Measurements from ENCODE around the gene CPT1C. TPM values are rescaled to one million over a fixed set of nuclear protein-coding genes. Genes with fewer than 3 reads are reported as not detected.

CPT1C gene
- total RNA-seq, result 1 to 10 TPM in 1 of 2 donors, under 1 TPM in 1; 0.31 to 1.0 TPM
- 0.58 to 0.90 reads per million in 2 donors for total RNA-seq

DNA sequence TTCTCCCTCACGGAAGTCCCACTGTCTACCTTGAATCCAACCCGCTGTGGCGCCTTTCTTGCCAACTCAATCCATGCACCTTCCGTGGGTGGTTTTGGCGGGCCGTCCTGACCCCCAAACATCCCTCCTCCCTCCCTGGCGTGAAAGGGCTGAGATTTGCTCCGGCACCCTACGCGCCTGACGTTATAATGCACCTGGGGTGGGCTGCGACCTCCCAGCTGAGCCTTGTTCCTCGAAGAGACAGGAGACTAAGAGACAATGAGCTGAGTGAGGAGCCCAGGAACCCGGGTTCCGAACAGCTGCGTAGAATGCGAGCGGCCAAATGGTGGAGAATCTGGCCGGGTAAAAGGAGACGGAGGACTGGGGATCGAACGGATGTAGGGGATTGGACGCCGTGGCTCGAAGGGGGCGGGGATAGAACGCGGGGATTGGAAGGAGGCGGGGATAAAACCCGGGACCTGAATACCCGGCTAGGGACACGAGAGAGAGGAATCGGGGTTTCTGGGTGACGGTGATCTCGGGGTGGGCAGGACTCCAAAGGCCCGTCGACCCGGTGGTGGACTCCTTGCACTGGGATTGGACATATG is at the start of gene CPT1C:
Gene CPT1C, plus strand, starts transcription at position 461 of the 587 bp plus-strand sequence. CDS start 1,137 bp downstream, outside the sequence.
- DNase-seq (peak in 1 of 3 donors; percentile 51), ATAC-seq (peak; percentile 66)
- H3K27me3 Mint-ChIP-seq, result peaks cover 13% of the 10 kb centered on the region
- H3K4me1 Mint-ChIP-seq, result peaks cover 27% of the 10 kb centered on the region
- H3K36me3 Mint-ChIP-seq (ENCODE audit: low read depth), result peaks cover 4% of the 10 kb centered on the region
- peak within 1 kb of the TSS; percentile 96 for H3K4me3 Mint-ChIP-seq
- peak within 1 kb of the TSS; percentile 93 for H3K27ac Mint-ChIP-seq
- H3K9me3 ChIP-seq (ENCODE audit: control insufficient read depth, low read length, poor library complexity, severe bottlenecking), result no peaks in the 10 kb centered on the region

DNA sequence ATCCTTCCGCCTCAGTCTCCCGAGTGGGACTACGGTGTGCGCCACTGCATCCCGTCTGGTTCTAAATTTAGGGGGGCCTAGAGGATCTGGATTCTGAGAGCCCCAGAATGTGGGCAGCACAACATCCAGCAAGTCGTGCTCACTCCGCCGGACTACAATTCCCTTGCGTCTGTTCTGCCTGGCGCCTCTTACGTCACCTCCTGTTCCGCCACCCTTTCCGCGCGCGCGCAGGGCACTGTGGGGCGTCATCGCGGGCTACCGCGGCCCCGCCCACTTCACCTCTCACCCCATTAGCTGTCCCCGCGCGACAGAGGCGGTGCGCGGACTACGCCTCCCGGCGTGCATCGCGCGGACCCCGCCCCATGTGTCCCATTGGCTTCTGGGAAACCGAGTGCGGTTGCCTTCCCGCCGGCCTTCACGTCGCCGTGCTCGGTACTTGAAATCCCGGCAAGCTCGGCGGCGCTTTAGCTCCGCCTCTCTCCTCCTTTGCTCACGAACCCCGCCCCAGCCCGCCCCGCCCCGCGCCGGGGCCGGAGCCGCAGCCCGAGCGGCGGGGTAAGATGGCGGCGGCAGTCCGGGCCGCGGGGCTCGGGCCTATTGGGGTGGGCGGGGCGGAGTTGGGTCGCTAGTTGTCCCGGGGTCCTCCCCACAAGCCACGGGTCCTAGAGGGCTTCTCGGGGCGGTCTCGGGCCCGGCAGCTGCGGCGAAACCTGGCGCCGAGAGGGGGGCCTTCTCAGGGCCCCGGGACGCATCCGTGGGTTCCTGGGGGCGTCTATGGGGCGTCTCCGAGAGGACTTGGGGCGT is 49.0 kb upstream of the CPT1C start, which contains the start of gene SCAF1:
Gene SCAF1, plus strand, starts transcription at position 522 of the 804 bp plus-strand sequence. CDS start 2,818 bp downstream, outside the sequence.
- Mint-ChIP-seq H3K27me3 (no peaks in the 10 kb centered on the region), H3K4me1 (peaks cover 50% of the 10 kb centered on the region), H3K36me3 (ENCODE audit: low read depth) (peaks cover 4% of the 10 kb centered on the region), H3K4me3 (peak within 1 kb of the TSS; percentile 95), H3K27ac (peak within 1 kb of the TSS; percentile 98)
- H3K9me3 ChIP-seq (ENCODE audit: control insufficient read depth, low read length, poor library complexity, severe bottlenecking), result no peaks in the 10 kb centered on the region
- ATAC-seq (peak; percentile 75), DNase-seq (peak; percentile 98 to 100 (median 99))

DNA sequence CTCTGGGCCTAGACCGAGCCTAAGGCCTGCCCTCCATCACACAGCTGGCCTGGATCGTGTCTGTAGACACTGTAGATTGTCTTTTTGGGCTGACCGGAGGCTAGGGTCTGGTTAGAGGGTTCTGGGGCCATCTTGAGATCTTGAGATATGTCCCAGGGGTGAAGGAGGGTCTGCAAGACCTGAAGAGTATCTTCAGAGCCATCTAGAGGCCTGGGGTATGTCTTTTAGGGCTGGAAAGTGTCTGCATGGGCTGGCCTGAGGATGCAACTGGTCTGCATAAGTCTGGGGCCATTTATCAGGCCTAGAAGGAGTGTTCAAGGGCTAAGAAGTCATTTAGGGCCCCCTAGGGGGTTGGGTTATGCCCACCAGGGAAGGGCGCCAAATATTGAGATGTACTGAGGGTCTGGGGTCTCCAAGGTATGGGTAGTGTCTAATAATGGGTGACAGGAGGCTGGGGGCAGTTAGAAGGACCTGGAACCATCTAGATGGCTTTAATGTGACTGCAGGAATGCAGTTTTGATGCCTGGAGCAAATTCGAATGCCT is 48.4 kb upstream of the CPT1C start:
- ATAC-seq (no peak), DNase-seq (no peak)
- Mint-ChIP-seq H3K27ac (peak overlapping the region; percentile 98), H3K4me1 (peaks cover 47% of the 10 kb centered on the region), H3K4me3 (peak overlapping the region; percentile 95), H3K27me3 (no peaks in the 10 kb centered on the region), H3K36me3 (ENCODE audit: low read depth) (peaks cover 4% of the 10 kb centered on the region)
- no peaks in the 10 kb centered on the region for H3K9me3 ChIP-seq (ENCODE audit: control insufficient read depth, low read length, poor library complexity, severe bottlenecking)

DNA sequence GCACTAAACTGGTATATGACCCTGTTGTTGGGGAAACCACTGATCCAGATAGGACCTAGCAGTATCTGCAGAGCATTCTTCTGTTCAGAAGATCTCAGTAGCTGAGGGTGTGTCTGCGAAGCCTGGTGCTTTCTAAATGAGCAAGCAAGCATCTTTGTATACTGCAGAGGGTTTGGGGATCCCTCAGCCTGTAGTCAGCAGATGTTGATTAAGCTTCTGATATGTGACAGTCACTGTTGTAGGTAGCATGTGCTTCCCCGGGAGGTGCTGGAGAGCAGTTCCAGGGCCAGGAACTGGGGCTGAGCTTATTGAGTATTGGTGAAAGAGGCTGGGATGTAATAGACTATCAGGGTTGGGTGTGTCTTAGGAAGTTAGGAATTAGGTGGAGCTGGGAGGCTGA is 47.5 kb upstream of the CPT1C start:
- Mint-ChIP-seq H3K27ac (peak overlapping the region; percentile 98), H3K4me3 (peak overlapping the region; percentile 95), H3K4me1 (peaks cover 41% of the 10 kb centered on the region), H3K27me3 (no peaks in the 10 kb centered on the region), H3K36me3 (ENCODE audit: low read depth) (peaks cover 4% of the 10 kb centered on the region)
- ATAC-seq, result no peak
- DNase-seq, result no peak
- H3K9me3 ChIP-seq (ENCODE audit: control insufficient read depth, low read length, poor library complexity, severe bottlenecking), result no peaks in the 10 kb centered on the region

DNA sequence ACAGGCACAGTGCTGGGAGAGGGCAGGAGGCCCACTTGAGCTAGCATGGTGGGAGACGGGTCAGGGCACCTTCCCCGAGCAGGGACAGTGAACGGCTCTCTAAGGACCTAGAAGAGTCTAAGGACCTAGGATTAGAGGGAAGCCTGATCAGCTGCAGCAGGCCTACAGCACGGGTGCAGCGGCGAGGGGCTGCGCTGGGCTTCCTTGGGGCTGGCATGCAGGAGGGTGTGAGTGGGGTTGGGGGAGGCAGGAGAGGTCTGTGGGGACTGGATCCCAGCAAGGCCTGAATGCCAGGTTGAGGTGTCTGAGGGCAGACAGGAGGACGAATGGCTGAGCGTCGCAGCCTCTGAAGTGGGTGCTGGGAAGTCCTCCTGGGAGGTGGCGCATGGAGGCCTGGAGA is 45.3 kb upstream of the CPT1C start:
- H3K27ac Mint-ChIP-seq, result no peak overlapping the region
- ATAC-seq (no peak), DNase-seq (no peak)
- H3K4me3 Mint-ChIP-seq, result no peak overlapping the region
- peaks cover 4% of the 10 kb centered on the region for H3K36me3 Mint-ChIP-seq (ENCODE audit: low read depth)
- H3K9me3 ChIP-seq (ENCODE audit: control insufficient read depth, low read length, poor library complexity, severe bottlenecking), result no peaks in the 10 kb centered on the region
- no peaks in the 10 kb centered on the region for H3K27me3 Mint-ChIP-seq
- peaks cover 25% of the 10 kb centered on the region for H3K4me1 Mint-ChIP-seq

DNA sequence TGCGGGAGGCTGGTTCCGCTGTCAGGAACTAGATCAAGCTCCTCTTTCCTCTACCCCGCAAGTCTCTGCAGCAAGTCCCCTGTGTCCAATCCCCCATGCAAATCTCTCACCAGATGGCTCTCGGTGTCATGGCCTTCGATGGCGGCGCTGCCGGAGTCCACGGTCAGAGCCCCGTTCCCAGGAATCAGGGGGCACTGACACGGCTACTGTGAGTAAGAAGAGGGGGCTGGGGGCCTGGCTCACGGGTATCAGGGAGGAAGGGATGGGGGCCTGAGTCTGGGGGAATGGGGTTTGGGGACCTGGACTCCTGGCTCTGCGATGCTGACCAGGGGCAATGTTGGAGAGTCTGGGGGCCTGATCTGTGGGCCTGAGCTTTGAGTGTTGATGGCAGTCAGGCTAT is 44.9 kb upstream of the CPT1C start:
- no peaks in the 10 kb centered on the region for H3K27me3 Mint-ChIP-seq
- H3K36me3 Mint-ChIP-seq (ENCODE audit: low read depth), result peaks cover 4% of the 10 kb centered on the region
- H3K4me3 Mint-ChIP-seq, result no peak overlapping the region
- H3K9me3 ChIP-seq (ENCODE audit: control insufficient read depth, low read length, poor library complexity, severe bottlenecking), result no peaks in the 10 kb centered on the region
- no peak for DNase-seq
- ATAC-seq, result no peak
- peaks cover 21% of the 10 kb centered on the region for H3K4me1 Mint-ChIP-seq
- no peak overlapping the region for H3K27ac Mint-ChIP-seq

DNA sequence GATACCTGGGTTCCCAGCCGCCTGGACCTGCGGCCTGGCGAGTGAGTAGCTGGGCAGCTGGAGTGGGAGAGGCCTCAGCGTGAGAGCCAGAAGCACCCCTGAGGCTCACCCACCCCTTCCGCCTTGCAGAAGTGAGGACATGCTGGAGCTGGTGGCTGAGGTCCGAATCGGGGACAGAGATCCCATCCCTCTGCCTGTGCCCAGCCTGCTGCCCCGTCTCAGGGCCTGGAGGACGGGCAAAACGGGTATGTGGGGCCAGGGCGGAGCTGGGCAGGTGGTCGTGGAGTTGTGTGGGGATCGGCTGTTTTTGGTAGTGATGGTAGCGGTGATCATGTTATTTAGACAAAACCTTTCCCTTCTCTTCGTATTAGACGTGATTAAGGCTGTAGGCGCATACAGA is 44.3 kb upstream of the CPT1C start:
- no peaks in the 10 kb centered on the region for H3K9me3 ChIP-seq (ENCODE audit: control insufficient read depth, low read length, poor library complexity, severe bottlenecking)
- Mint-ChIP-seq H3K4me3 (no peak overlapping the region), H3K27ac (no peak overlapping the region), H3K4me1 (peaks cover 19% of the 10 kb centered on the region), H3K36me3 (ENCODE audit: low read depth) (peaks cover 4% of the 10 kb centered on the region), H3K27me3 (no peaks in the 10 kb centered on the region)
- DNase-seq (no peak), ATAC-seq (no peak)

DNA sequence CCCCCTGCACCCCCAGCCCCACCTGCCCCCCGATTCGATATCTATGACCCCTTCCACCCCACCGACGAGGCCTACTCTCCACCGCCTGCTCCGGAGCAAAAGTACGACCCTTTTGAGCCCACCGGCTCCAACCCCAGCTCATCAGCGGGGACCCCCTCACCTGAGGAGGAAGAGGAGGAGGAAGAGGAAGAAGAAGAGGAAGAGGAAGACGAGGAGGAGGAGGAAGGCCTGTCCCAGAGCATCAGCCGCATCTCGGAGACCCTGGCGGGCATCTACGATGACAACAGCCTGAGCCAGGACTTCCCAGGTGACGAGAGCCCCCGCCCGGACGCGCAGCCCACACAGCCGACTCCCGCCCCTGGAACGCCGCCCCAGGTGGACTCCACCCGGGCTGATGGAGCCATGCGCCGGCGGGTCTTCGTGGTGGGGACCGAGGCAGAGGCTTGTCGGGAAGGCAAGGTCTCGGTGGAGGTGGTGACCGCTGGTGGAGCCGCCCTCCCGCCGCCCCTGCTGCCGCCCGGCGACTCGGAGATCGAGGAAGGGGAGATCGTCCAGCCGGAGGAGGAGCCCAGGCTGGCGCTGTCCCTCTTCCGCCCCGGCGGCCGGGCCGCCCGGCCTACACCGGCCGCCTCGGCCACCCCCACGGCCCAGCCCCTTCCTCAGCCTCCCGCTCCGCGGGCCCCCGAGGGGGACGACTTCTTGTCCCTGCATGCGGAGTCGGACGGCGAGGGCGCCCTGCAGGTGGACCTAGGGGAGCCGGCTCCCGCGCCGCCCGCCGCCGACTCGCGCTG is 39.7 kb upstream of the CPT1C start:
- Mint-ChIP-seq H3K27me3 (no peaks in the 10 kb centered on the region), H3K4me1 (peaks cover 3% of the 10 kb centered on the region), H3K4me3 (no peak overlapping the region), H3K36me3 (ENCODE audit: low read depth) (no peaks in the 10 kb centered on the region), H3K27ac (no peak overlapping the region)
- no peaks in the 10 kb centered on the region for H3K9me3 ChIP-seq (ENCODE audit: control insufficient read depth, low read length, poor library complexity, severe bottlenecking)
- ATAC-seq, result no peak
- no peak for DNase-seq

DNA sequence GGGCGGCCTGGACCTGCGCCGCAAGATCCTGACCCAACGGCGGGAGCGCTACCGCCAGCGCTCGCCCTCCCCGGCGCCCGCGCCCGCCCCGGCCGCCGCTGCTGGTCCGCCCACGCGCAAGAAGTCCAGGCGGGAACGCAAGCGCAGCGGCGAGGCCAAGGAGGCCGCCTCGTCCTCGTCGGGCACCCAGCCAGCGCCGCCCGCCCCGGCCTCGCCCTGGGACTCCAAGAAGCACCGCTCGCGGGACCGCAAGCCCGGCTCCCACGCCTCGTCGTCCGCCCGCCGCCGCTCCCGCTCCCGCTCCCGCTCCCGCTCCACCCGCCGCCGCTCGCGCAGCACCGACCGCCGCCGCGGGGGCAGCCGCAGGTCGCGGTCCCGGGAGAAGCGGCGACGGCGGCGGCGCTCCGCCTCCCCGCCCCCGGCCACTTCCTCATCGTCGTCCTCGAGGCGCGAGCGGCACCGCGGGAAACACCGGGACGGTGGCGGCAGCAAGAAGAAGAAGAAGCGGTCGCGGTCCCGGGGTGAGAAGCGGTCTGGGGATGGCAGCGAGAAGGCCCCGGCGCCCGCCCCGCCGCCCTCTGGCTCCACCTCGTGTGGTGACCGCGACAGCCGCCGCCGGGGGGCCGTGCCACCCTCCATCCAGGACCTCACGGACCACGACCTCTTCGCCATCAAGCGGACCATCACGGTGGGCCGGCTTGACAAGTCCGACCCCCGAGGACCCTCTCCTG is 38.9 kb upstream of the CPT1C start:
- no peaks in the 10 kb centered on the region for H3K9me3 ChIP-seq (ENCODE audit: control insufficient read depth, low read length, poor library complexity, severe bottlenecking)
- Mint-ChIP-seq H3K27me3 (no peaks in the 10 kb centered on the region), H3K4me3 (no peak overlapping the region), H3K4me1 (peaks cover 7% of the 10 kb centered on the region), H3K36me3 (ENCODE audit: low read depth) (no peaks in the 10 kb centered on the region), H3K27ac (no peak overlapping the region)
- ATAC-seq, result no peak
- no peak for DNase-seq

DNA sequence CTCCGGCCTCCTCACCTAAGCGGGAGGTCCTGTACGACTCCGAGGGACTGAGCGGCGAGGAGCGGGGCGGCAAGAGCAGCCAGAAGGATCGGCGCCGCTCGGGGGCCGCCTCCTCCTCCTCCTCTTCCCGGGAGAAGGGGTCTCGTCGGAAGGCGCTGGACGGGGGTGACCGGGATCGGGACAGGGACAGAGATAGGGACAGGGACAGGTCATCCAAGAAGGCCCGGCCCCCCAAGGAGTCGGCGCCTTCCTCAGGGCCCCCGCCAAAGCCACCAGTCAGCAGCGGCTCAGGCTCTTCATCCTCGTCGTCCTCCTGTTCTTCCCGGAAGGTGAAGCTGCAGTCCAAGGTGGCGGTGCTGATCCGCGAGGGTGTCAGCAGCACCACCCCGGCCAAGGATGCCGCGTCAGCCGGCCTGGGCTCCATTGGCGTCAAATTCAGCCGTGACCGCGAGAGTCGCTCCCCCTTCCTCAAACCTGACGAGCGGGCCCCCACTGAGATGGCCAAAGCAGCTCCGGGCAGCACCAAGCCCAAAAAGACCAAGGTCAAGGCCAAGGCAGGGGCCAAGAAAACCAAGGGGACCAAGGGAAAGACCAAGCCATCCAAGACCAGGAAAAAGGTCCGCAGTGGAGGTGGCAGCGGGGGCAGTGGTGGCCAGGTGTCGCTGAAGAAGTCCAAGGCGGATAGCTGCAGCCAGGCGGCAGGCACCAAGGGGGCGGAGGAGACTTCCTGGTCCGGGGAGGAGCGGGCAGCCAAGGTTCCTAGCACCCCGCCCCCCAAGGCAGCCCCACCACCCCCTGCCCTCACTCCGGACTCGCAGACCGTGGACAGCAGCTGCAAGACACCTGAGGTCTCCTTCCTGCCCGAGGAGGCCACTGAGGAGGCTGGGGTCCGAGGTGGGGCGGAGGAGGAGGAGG is 38.1 kb upstream of the CPT1C start:
- Mint-ChIP-seq H3K4me3 (peak overlapping the region; percentile 28), H3K27me3 (no peaks in the 10 kb centered on the region), H3K36me3 (ENCODE audit: low read depth) (peaks cover 3% of the 10 kb centered on the region), H3K4me1 (peaks cover 9% of the 10 kb centered on the region), H3K27ac (no peak overlapping the region)
- ATAC-seq, result no peak
- no peaks in the 10 kb centered on the region for H3K9me3 ChIP-seq (ENCODE audit: control insufficient read depth, low read length, poor library complexity, severe bottlenecking)
- no peak for DNase-seq

DNA sequence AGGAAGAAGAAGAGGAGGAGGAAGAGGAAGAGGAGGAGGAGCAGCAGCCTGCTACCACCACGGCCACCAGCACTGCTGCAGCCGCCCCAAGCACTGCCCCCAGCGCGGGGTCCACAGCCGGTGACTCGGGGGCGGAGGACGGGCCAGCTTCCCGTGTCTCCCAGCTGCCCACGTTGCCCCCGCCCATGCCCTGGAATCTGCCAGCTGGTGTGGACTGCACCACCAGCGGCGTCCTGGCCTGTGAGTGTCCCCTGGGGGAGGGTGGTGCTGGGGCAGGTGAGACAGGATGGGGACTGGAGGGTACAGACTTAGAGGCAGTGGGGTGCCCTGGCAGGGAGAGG is 37.5 kb upstream of the CPT1C start:
- H3K27ac Mint-ChIP-seq, result peak overlapping the region; percentile 16

DNA sequence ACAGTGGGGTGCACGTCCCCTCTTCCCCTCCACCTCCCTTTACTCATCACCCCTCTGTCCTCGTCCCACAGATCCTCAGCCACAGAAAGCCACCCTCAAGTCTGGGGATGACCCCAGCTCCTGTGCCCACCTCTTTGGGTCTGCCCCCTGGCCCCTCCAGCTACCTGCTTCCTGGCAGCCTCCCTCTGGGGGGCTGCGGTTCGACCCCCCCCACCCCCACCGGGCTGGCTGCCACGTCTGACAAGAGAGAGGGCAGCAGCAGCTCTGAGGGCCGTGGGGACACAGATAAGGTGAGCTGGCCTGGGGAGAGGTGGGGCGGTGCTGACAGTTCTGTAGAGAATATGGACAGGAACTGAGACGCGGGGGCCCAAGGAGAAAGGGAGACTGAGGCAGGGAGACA is 36.3 kb upstream of the CPT1C start:
- Mint-ChIP-seq H3K4me1 (peaks cover 12% of the 10 kb centered on the region), H3K36me3 (ENCODE audit: low read depth) (peaks cover 3% of the 10 kb centered on the region), H3K27ac (no peak overlapping the region), H3K27me3 (no peaks in the 10 kb centered on the region), H3K4me3 (no peak overlapping the region)
- H3K9me3 ChIP-seq (ENCODE audit: control insufficient read depth, low read length, poor library complexity, severe bottlenecking), result no peaks in the 10 kb centered on the region
- no peak for ATAC-seq
- no peak for DNase-seq

More for the DNA sequence above, 37.5 kb upstream of the CPT1C start:
- Mint-ChIP-seq H3K4me1 (peaks cover 9% of the 10 kb centered on the region), H3K4me3 (no peak overlapping the region), H3K27me3 (no peaks in the 10 kb centered on the region), H3K36me3 (ENCODE audit: low read depth) (peaks cover 3% of the 10 kb centered on the region)
- H3K9me3 ChIP-seq (ENCODE audit: control insufficient read depth, low read length, poor library complexity, severe bottlenecking), result no peaks in the 10 kb centered on the region
- DNase-seq, result no peak
- no peak for ATAC-seq

All from T-helper 17 cell (primary cell).